UCSD-AML1 (cell line): ENCODE measurements around the gene CEP20.
"Not testable (repeated sequence)": the region's sequence is repeated elsewhere in the genome, so short reads cannot be mapped to it uniquely, and the experiment has no call there.

Experiments
- DNase-seq: peaks from one replicate; lab custom pipeline; 2025; ENCODE audit not compliant: unreplicated experiment; lab: John Stamatoyannopoulos, UW

CEP20 gene, protein sequence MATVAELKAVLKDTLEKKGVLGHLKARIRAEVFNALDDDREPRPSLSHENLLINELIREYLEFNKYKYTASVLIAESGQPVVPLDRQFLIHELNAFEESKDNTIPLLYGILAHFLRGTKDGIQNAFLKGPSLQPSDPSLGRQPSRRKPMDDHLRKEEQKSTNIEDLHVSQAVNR

DNA sequence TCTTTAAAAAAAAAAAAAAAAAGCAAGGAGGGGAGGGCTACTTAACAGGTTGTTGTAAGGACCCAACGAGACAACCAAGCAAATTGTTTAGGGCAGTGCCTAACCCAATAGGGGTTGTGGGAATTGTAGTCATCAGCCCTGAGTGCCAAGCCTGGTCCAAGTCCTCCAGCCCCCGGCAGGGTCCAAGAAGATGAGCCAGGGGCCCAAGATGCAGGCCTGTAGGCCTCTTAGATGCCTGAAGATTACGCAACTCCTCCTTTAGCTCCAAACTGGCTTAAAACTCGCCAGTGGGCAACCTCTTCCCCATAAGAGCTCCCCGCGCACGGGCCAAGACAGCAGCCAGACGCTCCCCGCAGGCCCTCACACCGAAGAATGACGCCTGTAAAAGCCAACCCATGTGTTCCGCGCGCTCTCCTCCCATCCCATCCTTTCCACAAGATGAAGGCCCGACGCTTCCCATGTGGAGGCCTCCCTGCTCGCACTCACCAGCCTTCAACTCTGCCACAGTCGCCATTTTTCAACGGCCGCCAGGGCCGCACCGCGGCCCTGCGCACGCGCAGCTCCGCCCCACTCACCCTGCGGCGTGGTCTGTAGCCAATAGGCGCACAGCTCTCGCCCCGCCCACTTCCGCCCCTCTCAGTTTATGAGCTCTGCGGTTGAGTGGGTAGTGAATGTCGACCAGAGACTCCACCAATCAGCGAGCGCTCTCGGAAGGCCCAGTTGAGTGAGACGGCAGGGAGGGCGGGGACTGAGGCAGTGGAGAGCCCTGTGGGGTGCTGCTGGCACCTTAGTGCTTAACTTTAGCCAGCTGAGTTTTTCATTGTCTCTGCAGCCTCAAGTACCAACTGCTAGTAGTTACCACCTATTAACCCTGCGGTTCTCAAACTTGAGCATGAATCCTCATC is at the start of gene CEP20:
TSS of gene CEP20 (minus strand) at position 532 of the 905 bp plus-strand sequence. CDS start at position 514, 18 bp downstream.
- DNase-seq = peak; percentile 99

DNA sequence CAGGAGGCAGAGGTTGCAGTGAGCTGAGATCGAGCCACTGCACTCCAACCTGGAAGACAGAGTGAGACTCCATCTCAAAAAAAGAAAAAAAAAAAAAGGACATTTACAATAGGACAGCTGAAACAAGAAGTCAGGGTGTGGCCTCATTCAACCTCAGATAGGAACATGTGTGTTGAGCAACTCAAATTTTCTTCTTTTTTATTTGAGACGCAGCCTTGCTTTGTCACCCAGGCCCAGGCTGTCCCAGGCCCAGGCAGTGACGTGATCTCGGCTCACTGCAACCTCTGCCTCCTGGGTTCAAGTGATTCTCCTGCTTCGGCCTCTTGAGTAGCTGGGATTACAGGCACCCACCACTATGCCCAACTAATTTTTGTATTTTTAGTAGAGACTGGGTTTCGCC is 48.4 kb upstream of the CEP20 start:
- DNase-seq = not testable (repeated sequence)

DNA sequence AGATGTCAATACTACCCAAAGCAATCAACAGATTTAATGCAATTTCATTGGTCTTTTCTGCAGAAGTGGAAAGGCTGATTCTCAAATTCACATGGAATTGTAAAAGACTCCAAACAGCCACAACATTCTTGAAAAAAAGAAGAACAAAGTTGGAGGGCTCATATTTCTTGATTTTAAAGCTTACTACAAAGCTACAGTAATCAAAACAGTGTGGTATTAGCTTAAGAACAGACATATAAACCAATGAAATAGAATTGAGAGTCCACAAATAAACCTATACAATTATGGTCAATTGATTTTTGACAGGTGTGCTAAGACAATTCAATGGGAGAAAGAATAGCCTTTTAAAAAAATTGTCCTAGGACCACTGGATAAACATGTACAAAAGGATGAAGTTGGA is 46.6 kb upstream of the CEP20 start:
- no peak for DNase-seq

DNA sequence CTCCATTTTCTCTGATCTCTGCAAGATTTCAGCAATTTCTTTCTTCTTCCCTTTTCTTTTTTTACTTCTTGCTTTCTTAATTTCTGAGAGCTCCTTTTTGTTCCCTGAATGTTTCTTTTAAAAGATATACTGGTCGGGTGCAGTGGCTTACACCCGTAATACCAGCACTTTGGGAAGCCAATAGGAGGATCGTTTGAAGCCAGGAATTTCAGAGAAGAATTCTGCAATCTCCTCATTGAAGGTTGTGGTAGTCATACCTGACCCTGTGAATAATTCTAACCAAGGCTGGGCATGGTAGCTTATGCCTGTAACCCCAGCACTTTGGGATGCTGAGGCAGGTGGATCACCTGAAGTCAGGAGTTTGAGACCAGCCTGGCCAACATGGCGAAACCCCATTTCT is 45.4 kb upstream of the CEP20 start:
- no peak for DNase-seq

DNA sequence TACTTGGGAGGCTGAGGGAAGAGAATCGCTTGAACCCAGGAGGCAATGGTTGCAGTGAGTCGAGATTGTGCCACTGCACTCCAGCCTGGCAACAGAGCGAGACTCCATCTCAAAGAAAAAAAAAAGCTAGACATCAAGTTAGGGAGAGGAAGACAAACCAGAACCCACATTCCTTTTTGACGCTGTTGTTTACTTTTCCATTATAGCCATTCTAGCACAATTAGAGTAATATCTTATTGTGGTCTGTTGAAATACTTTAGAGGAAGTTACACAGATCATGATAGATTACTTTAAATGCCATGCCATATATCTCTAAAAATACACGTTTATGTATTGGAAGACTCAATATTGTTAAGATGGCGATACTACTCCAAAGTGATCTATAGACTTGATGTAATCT is 44.5 kb upstream of the CEP20 start:
- no peak for DNase-seq

DNA sequence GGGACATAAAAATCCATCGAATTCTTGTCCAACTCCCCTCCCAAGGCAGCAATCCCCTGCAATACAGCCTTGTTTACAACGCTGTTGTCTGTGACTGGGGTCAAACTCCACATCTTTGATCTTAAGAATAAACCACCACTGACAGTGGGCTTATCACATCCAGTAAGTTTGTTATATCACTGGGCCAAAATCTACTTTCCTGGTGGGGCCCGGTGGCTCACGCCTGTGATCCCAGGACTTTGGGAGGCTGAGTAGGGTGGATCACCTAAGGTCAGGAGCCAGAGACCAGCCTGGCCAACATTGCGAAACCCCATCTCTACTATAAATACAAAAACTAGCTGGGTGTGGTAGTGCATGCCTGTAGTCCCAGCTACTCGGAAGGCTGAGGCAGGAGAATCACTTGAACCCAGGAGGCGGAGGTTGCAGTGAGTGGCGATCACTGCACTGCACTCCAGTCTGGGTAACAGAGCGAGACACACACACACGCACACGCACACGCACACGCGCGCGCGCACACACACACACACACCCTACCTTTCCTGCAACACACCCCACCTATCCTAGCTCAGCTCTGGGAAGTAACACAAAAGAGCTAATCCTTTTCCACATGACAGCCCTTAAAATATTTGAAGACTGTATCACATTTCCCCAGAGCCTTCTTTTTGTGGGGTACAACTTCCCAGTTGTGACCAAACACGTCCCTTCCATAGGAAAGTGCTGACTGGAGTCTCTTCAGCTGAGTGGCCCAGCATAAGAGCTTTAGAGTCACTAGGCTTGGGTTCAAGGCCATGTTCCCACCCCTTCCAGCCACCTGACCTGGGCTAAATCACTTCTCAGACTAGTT is 40.1 kb upstream of the CEP20 start:
- DNase-seq = no peak

DNA sequence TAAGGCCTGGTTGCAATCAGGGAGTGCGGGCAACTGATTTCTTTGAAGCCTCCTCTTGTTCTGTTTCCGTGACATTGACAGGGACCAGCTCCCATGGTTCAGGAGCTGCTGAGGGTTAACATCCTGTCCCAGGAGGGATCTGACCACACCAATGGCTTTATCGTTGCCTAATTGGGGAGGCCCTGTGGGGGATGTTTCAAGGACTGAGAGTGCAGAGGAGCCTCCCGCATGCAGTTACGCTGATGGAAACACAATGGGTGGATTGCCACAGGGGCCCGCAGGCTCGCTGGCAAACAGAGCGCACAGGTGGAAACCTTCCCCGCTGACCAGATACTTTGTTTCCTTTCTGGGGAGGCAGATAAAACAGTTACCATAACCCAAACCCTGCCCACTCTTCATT is 37.2 kb upstream of the CEP20 start:
- no peak for DNase-seq

DNA sequence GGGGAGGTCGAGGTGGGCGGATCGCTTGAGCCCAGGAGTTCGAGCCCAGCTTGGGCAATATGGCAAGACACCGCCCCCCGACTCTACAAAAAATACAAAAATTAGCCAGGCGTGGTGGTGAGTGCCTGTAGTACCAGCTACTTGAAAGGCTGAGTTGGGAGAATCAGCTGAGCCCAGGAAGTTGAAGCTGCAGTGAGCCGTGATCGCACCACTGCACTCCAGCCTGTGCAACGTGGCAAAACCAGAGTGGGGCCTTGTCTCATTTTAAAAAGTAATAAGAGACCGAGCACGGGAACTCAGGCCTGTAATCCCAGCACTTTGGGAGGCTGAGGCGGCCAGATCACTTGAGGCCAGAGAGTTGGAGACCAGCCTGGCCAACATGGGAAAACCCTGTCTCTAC is 36.6 kb upstream of the CEP20 start:
- no peak for DNase-seq

DNA sequence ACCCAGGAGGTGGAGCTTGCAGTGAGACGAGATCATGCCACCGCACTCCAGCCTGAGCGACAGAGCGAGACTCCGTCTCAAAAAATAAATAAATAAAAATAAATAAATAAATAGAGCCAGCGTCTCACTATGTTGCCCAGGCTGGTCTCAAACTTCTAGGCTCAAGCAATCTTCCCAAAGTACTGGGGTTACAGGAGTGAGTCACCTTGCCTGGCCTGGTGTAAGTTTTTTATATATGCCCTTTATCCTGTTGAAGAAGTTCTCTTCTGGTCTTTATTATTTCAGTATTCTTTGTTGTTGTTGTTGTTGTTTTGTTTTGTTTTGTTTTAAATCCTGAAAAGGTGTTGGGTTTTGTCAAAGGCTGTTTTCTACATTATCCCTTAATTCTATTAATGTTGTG is 30.9 kb upstream of the CEP20 start:
- DNase-seq = no peak

DNA sequence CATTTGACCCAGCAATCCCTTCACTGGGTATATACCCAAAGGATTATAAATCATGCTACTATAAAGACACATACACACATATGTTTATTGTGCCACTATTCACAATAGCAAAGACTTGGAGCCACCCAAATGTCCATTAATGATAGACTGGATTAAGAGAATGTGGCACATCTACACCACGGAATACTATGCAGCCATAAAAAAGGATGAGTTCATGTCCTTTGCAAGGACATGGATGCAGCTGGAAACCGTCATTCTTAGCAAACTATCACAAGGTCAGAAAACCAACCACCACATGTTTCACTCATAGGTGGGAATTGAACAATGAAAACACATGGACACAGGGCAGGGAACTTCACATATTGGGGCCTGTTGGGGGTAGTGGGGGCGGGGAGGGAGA is 29.9 kb upstream of the CEP20 start:
- DNase-seq = not testable (repeated sequence)

DNA sequence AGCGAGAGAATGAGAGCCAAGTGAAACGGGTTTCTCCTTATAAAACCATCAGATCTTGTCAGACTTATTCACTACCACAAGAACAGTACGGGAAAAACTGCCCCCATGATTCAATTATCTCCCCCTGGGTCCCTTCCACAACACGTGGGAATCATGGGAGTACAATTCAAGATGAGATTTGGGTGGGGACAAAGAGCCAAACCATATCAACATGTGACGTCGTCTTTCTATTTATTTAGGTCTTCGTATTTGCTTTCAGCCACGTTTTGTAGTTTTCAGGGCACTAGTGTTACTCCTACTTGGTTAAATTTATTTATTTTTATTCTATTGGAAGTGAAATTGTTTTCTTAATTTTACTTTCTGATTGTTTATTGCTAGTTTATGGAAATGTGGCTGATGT is 27.9 kb upstream of the CEP20 start:
- no peak for DNase-seq

DNA sequence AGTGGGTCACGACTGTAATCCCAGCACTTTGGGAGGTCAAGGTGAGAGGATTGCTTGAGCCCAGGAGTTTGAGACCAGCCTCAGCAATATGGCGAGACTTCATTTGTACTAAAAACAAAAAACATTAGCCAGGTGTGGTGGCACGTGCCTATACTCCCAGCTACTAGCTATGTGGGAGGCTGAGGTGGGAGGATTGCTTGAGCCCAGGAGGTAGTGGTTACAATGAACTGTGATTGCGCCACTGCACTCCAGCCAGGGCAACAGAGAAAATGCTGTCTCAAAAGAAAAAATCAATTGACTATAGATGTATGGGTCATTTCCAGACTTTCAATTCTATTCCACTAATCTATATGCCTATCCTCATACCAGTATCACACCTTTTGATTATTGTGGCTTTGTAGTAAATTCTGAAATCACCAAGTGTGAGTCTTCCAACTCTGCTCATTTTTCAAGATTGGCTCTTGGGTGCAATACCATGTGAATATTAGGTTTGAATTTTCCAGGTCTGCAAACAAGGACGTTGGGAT is 27.2 kb upstream of the CEP20 start:
- DNase-seq = no peak

DNA sequence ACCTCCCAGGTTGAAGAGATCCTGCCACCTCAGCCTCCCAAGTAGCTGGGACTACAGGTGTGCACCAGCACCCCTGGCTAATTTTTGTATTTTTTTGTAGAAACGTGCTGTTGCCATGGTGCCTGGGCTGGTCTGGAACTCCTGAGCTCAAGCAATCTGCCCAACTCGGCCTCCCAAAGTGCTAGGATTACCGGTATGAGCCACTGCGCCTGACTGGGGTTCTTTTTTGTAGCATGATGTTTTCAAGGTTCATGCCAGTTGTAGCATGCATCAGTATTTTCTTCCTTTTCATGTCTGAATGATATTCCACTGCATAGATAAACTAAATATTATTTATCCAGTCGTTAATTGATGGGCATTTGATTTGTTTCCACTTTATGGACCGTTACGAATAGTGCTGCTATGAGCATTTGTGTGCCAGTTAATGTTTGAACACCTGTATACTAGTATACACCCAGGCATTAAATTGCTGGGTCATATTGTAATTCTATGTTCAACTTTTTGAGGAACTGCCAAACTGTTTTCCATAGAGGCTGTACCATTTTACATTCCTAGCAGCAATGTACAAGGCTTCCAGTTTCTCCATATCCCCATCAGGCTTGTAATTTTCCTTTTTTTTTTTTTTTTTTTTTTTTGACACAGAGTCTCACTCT is 24.8 kb upstream of the CEP20 start:
- DNase-seq = no peak

DNA sequence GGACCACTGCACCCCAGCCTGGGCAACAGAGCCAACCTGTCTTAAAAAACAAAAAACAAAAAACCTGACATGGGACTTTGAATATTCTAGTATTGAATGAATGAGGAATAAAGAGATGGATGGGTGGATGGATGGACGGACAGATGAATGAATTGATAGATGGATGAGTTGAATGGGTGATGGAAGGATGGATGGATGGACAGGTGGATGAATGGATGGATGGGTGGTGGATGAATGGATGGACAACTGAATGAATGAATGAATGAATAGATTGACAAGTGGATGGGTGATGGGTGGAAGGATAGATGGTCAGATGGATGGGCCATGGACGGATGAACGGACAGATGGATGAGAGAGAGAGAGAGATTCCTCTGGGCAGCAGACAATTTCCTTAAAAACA is 22.8 kb upstream of the CEP20 start:
- DNase-seq = no peak

DNA sequence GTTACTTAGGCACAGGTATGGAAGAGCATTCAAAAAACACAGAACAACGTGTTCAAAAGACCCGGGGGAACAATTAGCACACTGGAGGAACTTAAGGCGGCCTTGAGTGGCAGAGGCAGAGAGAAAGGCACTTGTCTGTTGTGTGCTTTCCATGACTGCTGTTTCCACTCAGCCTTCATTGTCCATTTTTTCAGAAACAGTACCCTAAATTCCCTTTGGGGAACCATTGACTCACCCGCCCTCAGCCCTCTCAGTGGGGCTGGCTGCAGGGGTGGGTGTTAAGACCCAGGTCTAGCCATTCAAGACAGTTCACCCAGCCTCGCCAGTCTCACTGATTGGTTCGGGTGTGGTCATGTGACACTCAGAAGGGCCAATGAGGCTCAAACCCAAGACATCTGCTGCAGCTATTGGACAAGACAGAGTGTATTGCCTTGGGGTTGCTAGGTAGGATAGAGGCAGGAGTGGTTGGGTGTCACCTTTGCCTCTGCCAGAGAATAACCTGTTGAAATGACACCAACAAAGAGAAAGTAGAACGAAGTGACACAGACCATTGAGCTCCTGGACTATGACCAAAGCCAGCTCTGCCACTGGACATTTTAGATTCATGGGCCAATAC is 19.6 kb upstream of the CEP20 start:
- peak; percentile 18 for DNase-seq

DNA sequence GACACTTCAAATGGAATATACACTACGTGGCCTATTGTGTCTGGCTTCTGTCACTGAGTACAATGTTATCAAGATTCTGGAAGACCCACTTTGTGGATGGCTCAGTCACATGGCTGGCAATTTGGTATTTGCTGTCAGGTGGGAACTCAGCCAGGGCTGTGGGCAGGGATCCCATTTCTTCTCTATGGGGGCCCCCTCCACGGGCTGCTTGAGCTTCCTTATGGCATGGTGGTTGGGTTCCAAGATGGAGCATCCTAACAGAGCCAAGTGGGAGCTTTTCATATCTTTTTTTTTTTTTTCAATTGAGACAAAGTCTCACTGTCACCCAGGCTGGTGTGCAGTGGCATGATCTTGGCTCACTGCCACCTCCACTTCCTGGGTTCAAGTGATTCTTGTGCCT is 18.0 kb upstream of the CEP20 start:
- no peak for DNase-seq

DNA sequence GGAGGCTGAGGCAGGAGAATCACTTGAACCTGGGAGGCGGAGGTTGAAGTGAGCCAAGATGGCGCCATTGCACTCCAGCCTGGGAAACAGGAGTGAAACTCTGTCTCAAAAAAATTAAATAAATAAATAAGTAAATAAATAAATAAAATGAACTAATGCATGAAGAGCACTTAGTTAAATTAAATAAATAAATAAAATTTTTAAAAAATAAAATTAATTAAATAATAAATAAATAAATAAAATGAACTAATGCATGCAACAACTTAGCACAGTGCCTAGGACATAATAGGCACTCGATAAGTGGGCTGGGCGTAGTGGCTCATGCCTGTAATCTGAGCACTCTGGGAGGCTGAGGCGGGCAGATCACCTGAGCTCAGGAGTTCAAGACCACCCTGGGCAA is 15.6 kb upstream of the CEP20 start:
- no peak for DNase-seq

DNA sequence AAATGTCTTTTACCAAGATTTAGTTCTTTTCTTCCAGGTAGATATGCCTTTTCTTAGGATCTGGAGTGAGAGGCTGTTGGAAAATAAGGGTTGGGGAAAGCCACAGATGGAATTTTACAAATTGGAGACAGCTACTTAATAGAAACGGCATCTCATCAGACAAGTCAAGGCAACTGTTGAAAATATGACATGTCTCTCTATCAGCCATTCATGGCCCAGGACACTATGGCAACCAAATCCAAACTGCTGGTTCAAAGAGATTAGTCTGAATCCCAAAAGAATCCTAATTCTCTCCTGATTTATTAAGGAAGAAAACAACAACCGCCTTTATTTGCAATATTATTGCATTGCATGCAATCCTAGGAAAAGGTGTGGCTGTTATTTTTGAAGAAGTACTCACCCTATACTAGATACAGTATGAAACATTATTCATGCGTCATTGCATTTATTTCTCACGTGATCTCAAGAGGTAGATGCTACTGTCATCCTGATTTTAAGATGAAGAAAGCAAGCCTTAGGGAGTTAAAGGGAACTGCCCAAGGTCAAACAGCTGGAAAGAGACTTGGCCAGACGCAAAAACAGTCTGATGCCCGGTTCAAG is 12.6 kb upstream of the CEP20 start:
- no peak for DNase-seq

DNA sequence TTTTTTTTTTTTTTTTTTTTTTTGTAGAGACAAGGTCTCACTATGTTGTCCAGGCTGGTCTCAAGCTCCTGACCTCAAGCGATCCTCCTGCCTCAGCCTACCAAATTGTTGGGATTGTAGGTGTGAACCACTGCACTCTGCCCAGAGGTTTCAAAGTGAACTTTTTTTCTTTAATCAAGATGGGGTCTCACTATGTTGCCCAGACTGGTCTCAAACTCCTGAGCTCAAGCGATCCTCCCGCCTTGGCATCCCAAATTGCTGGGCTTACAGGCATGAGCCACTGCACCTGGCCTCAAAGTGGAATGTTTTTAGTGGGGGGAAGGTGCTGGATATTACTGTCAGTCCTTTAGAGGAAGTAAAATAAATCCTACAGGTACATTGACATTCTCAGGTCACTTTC is 12.0 kb upstream of the CEP20 start:
- DNase-seq = no peak

DNA sequence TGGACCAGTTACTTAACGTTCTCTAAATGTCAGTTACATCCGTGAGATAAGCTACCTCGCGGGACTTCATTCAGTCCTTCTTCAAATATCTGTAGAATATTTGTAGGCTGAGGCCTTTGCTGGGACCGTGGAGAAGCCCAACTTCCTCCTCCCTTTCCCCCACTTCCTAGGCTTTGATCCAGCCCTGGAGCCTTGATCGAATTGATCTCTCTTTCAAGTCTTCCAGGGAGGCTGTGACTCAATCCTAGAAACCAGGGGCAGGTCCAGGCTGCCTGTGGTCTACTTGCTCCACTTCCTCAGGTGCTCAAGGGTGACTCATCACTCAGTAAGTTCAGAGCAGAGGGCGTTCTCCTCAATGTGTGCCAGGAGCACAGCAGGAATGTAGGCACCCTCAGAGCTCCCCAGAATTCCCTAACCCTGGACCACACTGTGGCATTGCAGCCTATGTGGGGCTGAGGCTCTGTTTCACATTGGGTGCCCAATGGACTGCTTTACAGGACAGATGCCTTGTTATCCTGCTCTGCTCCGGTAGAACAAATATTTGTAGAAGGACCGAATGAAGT is 11.2 kb upstream of the CEP20 start:
- peak; percentile 30 for DNase-seq
